GM06990 (cell line): ENCODE results near the gene HRH1.

Source experiments
- DNase-seq: peaks from one replicate; pipeline ENCODE4 v3.0.0-alpha.2; 2011; ENCODE audit not compliant: insufficient read length; ENCODE audit errors: extremely low read depth
- H3K27me3 ChIP-seq: replicated peaks from 2 replicates; pipeline ENCODE4 v1.6.0; 2011; ENCODE audit warnings: low read length; ENCODE audit not compliant: control insufficient read depth, insufficient read depth
- H3K36me3 ChIP-seq: 2 replicates; pipeline ENCODE4 v1.5.1; 2011; ENCODE audit warnings: low read length; ENCODE audit not compliant: control insufficient read depth, insufficient read depth
- H3K4me3 ChIP-seq: replicated peaks from 2 replicates; pipeline ENCODE4 v1.5.1; 2011; ENCODE audit warnings: low read depth, mild to moderate bottlenecking, control low read depth, low read length
- TF ChIP-seq, protein P1 (sequence below): IDR thresholded peaks from 2 replicates; pipeline ENCODE4 v1.5.1; 2011; ENCODE audit warnings: low read length, control low read depth, mild to moderate bottlenecking, inconsistent platforms; ENCODE audit not compliant: insufficient read depth, poor library complexity, severe bottlenecking

The HRH1 gene

DNA sequence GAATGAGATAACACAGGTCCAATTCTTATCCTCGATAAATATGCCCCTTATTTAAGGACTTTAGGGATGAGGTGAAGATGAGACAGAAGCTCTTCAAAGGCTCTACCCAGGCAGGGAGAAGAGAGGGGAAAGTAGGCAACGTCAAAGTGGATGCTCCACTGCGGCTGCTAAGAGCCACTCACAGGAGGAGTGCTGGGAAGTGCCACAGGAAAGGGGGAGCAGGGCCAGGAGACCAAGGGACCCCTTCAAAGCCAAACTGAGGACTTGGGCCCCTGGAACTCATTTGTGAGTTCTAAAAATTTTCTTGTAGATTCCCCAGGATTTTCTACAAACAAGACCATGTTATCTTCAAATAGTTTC is 70.6 kb downstream of the HRH1 start:
- Histone ChIP-seq H3K4me3 (no peak overlapping the region), H3K36me3 (no peaks in the 10 kb centered on the region)
- DNase-seq = no peak

DNA sequence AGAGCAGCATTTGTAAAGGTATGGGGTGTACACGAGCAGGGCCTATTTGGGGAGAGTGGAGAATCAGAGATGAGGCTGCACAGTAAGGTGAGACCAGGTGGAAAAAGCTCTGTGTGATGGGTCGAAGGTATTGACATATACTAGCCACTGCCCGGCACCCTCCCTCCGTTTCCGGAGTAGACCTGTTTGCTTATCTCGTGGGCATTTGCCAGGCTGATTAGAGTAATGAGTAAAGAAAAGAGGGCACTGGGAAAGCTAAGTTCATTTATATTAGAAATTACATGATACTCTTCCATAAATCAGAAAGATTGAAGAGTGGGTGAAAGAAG is 71.7 kb downstream of the HRH1 start:
- DNase-seq = no peak
- H3K36me3 ChIP-seq = no peaks in the 10 kb centered on the region
- H3K4me3 ChIP-seq = no peak overlapping the region
- TF ChIP-seq, protein P1, sequence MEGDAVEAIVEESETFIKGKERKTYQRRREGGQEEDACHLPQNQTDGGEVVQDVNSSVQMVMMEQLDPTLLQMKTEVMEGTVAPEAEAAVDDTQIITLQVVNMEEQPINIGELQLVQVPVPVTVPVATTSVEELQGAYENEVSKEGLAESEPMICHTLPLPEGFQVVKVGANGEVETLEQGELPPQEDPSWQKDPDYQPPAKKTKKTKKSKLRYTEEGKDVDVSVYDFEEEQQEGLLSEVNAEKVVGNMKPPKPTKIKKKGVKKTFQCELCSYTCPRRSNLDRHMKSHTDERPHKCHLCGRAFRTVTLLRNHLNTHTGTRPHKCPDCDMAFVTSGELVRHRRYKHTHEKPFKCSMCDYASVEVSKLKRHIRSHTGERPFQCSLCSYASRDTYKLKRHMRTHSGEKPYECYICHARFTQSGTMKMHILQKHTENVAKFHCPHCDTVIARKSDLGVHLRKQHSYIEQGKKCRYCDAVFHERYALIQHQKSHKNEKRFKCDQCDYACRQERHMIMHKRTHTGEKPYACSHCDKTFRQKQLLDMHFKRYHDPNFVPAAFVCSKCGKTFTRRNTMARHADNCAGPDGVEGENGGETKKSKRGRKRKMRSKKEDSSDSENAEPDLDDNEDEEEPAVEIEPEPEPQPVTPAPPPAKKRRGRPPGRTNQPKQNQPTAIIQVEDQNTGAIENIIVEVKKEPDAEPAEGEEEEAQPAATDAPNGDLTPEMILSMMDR = no peak
- H3K27me3 ChIP-seq = no peaks in the 10 kb centered on the region

More for the DNA sequence above, 70.6 kb downstream of the HRH1 start:
- TF ChIP-seq, protein P1 = no peak
- no peaks in the 10 kb centered on the region for H3K27me3 ChIP-seq

DNA sequence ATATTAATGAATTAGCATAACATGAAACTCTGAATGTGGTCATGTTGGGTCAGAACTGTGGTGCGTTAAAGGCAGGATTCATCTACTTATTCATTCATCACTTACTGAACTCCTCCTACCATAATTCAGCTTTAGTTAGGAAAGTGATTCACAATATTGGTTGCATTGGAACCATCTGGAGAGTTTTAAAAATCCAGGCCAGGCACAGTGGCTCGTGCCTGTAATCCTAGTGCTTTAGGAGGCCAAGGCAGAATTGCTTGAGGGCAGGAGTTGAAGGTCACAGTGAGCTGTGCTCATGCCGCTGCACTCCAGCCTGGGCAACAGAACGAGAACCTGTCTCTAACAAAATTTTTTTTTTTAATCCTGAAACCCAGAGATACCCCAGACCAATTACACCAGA is 73.7 kb downstream of the HRH1 start:
- TF ChIP-seq, protein P1 = no peak
- no peaks in the 10 kb centered on the region for H3K36me3 ChIP-seq

DNA sequence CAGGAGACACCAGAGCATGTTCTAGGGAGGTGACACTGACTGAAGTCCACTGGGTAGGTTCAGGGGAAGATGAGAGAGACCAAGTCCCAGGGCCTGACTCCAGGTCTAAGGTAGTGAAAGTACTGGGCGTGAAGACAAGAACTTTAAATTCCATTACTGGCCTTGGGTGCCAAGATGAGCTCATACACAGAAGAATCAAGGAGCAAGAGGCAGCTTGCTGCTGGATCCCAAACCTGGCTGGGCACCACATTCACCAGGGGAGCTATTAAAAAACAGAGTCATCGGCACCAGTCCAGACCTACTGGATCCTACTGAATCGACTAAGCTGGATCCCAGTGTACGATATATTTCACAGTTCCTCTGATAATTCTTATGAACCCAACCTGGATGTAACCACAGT is 75.8 kb downstream of the HRH1 start:
- TF ChIP-seq, protein P1 = no peak

More for the DNA sequence above, 73.7 kb downstream of the HRH1 start:
- H3K4me3 ChIP-seq = no peak overlapping the region
- H3K27me3 ChIP-seq = no peaks in the 10 kb centered on the region
- no peak for DNase-seq

DNA sequence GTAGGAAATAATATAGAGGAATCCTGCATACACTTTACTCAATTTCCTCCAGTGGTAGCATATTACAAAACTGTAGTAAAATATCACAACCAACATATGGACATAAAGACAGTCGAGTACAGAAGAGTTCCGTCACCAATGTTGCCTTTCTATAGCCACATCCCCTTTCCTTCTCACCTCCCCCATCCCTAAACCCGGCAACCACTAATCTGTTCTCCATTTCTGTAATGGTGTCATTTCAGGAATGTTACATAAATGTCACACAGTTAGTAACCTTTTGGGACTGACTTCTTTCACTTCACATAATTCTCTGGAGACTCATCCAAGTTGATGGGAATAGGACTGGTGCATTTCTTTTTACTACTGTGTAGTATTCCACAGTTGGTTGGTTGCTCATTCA is 76.5 kb downstream of the HRH1 start:
- Histone ChIP-seq H3K4me3 (no peak overlapping the region), H3K36me3 (no peaks in the 10 kb centered on the region), H3K27me3 (no peaks in the 10 kb centered on the region)
- TF ChIP-seq, protein P1 = no peak
- DNase-seq = no peak

More for the DNA sequence above, 75.8 kb downstream of the HRH1 start:
- Histone ChIP-seq H3K27me3 (no peaks in the 10 kb centered on the region), H3K4me3 (no peak overlapping the region), H3K36me3 (no peaks in the 10 kb centered on the region)
- no peak for DNase-seq

DNA sequence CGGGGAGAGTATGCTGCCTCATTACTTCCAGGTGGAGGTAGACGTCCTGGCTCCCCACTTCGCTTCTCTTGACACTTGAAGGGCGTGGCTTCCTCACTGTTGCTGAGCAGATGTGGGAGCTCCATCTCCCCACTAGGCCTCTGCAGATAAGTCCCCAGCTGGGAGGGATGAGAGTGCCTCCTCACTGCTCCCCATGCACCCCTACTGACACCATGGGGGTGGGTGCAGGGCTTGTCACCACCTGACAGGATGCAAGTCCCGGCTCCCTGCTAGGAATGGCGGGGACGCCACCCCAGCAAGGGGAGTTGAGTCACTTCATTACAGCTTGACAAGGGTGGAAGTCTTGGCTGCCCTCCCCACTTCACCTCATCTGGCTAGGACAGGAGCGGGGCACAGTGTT is 81.1 kb downstream of the HRH1 start:
- no peak for DNase-seq

More for the DNA sequence above, 81.1 kb downstream of the HRH1 start:
- TF ChIP-seq, protein P1 = no peak
- Histone ChIP-seq H3K36me3 (no peaks in the 10 kb centered on the region), H3K27me3 (no peaks in the 10 kb centered on the region), H3K4me3 (no peak overlapping the region)
